HG02759 (cell line): ENCODE measurements around the gene CCDC146.

Experiments
- ATAC-seq: cut with Tn5 transposase; IDR thresholded peaks from one replicate; pipeline ENCODE4 v1.9.1; 2021; ENCODE audit warnings: mild to moderate bottlenecking, moderate library complexity; ENCODE audit not compliant: unreplicated experiment

CCDC146 gene

DNA sequence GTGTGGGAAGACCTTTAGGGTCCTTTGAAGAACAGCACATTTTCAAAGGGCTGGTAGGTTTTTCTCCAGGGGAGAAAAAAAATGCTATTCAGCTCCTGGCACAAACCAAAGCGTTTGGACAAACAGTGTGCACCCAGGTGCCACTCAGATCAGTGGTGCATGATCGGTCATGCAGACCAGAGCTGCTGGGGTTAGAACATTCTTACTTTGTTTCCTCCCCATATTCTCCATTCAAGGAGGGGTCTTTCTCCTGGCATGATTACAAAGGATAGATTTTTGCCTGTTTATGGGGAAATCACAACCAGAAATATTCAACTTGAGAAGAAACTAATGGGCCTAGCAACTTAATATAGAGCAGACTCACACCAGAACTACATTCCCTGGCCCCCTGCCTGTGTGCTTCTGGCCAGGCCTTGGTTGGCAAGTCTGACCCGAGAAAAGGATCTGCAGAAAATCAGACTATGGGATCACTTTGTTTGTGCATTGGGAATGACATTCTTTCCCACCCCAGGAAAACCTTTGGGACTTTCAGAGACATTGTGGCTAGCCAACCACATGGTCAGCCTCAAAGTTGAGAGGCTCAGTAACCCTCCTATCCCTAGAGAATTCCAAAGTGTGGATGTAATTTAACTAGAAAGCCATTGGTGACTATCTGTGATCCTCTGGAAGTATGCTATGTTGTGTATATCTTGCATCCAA, 159.5 kb downstream of the CCDC146 start:
- no peak for ATAC-seq

DNA sequence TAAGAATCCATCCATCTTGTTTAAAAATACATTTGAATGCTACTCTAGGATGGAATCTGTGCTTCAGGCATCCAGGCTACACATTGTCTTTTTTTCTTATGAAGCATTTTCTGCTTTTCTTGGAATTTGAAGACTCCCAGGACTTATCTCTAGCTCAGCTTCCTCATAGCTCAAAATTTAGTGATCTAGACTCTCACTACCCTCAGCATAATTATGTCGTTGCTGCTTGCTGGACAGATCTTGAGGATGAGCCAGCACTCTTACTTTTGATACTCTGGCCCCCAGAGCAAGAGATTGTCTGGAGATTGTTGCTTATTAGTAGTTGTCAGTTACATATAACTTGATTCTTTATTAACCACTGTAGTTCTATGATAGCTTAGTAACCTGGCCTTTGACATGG, 160.5 kb downstream of the CCDC146 start:
- no peak for ATAC-seq

DNA sequence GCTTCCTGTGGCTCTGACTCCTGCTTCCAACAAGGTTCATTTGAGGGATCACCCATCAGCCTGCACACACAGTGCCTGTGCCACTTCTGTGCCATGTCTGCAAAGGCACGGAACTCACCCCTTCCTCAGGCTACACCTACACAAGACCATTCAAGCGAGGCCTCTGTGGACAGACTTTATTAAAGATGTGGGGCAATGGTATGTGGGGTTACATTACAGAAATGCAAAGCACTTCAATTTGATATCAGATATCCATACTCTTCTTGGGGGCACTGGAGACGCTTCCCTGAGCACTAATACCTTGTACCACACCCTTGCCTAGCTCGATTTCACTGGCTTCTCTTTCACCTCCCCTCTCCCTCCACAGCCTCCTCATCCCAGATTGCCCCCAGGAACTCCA, 161.6 kb downstream of the CCDC146 start:
- no peak for ATAC-seq

- no peak for ATAC-seq
Measured at GRCh38 chr7:77284616-77285015, 162.2 kb downstream of the CCDC146 start.

GRCh38 chr7:77288676-77289320, 166.4 kb downstream of the CCDC146 start:
- no peak for ATAC-seq

- no peak for ATAC-seq
Measured at GRCh38 chr7:77289387-77289786, 167.0 kb downstream of the CCDC146 start.

DNA sequence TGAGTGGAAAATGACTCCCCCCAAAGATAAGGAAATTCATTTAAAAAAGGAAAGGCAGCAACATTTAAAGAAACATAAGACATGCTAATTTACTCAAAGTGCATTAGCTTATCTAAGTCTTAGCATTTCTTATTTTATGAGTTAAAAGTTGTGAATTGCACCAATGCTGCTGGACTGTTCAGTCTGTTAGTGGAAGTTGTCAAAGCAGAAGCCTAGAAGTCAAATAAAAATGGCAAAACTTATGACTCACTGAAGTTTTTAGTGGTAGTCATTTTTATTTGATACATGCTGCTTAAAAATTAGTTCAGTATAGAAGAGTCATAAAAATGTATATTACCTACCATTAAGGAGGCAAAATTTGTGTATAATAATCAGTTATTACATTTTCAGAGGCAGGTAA, 168.0 kb downstream of the CCDC146 start:
- ATAC-seq = no peak

GRCh38 chr7:77293046-77293445, 170.6 kb downstream of the CCDC146 start:
- ATAC-seq = no peak

- no peak for ATAC-seq
Measured at GRCh38 chr7:77295549-77295948, 173.1 kb downstream of the CCDC146 start.

DNA sequence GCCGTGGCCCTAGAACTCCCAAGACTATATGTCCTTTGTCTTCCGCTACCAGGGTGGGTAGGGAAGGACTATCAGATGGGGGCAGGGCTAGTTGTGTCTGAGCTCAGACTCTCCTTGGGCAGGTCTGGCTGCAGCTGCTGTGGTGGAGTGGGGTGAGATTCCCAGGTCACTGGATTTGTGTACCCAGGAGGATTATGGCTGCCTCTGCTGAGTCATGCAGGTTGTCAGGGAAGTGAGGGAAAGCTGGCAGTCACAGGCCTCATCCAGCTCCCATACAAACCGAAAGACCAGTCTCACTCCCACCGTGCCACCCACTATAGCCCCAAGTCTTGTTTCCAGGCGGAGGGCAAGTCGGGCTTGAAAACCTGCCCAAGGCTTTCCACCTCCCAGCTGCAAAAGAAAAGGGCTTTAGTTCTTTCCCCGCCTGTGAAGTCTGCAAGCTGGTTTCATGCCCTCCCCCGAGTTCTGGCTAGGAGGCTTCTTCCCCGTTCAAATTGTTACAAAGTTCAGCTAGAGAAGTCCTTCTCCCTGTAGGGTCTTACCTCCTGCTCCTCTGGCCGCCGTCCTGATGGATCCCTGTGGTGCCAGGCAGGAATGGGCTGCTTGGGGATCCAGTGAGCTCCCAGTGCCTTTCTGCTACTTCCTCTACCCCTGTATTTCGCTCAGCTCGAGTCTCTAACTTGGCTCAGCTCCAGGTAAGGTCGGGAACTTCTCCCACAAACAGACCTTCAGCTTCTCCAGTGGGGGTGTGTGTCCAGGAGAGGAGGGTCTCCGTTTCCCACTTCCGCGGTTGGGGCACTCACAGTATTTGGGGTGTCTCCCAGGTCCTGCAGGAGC, 184.0 kb downstream of the CCDC146 start:
- no peak for ATAC-seq

DNA sequence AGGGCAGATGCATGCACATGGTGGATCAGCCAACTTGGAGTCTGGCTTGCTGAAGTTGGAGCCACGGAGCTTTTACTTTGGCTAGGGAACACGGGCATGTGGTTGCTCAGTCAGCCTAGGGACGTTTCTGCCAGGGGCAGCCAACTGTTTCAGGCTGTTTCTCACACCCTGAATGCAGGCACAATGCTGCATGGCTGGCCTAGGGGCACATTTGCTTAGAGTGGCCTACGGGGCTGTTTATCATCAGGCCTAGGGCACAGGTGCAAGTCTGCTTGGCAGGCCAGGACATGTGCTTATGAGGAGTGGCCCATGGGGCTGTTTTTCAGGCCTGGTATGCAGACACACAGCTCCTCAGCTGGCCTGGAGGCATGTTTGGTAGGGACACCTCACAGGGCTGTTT, 186.4 kb downstream of the CCDC146 start:
- no peak for ATAC-seq

GRCh38 chr7:77309714-77310220, 187.4 kb downstream of the CCDC146 start:
- no peak for ATAC-seq

DNA sequence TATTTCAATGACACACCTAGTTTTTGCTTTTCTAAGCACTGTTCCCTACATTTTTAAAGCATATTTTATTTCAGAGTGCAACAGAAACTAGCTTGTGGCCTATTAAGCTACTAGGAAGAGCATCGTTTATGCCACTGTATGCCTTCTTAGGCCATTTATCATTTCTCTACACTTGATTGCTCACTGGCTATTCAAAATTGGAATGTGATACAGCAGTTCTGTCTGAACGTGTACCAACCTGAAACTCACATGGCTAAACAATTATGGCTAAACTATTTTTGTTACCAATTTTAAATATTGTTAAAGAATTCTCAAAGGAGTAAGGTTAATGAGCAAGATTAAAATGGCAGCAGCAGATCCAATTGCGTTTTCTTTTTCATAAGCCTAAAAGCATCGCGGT, 188.6 kb downstream of the CCDC146 start:
- ATAC-seq = no peak

DNA sequence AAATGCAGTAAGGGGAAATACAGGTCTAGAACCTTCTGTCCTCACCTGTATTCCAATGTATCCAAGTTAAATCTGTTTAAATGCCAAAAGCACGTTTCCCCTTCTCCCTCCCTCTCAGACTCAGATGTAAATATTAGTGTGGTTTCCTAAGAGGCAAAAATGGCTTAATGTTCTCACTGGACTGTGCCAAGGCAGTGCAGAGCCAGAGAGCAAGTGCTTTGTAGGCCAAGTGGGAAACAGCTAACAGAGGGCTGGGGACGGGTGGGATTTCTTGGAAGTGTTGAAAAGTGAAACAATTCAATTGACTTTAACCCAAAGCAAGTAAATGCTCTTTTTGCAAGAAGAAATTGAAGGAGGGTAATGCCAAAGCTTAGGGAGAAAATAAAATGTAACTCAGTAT, 190.7 kb downstream of the CCDC146 start:
- ATAC-seq = no peak

DNA sequence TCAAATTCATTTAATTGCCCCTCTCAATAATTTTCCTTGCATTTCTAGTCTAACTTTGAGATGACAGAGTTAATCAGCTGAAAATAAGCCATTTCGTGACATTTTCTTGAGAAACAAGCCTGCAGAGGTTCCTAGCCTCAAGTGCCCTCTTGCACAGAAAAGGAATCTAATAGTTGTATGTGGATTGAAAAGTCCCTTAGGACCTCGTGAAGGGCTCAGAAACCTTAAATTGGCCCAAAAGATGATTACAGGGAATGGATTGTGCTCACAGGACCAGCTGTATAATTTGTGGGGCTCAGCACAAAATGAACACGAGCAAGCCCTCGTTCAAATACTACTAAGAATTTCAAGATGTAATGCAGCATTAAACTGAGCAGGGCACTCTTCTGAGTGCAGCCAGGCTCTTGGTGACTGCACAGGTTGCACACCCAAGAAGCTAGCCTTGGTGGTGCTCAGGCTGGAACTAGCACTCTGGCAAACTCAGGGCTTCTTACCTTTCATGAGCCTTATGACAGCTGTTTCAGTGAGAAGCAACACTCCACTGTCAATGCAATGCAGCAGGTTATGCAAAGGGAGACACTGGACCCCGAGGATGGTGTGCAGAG, 191.6 kb downstream of the CCDC146 start:
- no peak for ATAC-seq

- no peak for ATAC-seq
Measured at GRCh38 chr7:77315182-77315591, 192.8 kb downstream of the CCDC146 start.

GRCh38 chr7:77316219-77316978, 194.0 kb downstream of the CCDC146 start:
- ATAC-seq = no peak

- no peak for ATAC-seq
Measured at GRCh38 chr7:77318019-77318418, 195.6 kb downstream of the CCDC146 start.

DNA sequence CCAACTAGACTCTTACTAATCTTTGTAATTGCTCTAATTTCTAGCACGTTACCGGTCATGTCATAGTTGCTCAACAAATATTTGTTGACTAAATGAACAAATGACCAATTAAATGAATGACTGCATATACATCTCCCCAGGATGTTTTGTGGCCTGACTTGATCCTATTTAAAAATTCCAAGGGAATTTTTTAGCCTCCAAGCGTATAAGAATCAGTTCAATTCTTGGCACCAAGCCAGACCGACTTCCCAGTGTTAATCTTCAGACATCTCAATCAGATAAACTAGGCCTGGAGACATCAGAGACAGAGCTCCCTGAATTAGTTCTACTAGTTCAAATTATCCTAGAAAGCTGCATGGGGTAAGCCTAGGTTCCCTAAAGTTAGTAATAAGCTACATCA, 197.7 kb downstream of the CCDC146 start:
- no peak for ATAC-seq

GRCh38 chr7:77320714-77321113, 198.3 kb downstream of the CCDC146 start:
- ATAC-seq = no peak

GRCh38 chr7:77321300-77321699, 198.9 kb downstream of the CCDC146 start:
- no peak for ATAC-seq
